Prostate gland (tissue), 2 donors: ENCODE results near the gene BMPER. TPM values are rescaled to one million over a fixed set of nuclear protein-coding genes. Genes with fewer than 3 reads are reported as not detected.

Experiments
- DNase-seq: peaks from one replicate; pipeline ENCODE4 v3.0.0-alpha.2; 2019; ENCODE audit warnings: low spot score
- H3K27ac ChIP-seq, 2 donors: fragments of 200-600 bp; sonication (generic); 2 replicates each; pipeline ENCODE4 v1.5.1; 2017 to 2019
- H3K27me3 ChIP-seq: fragments of 200-600 bp; sonication (generic); replicated peaks from 2 replicates; pipeline ENCODE4 v1.5.1; 2019; ENCODE audit not compliant: insufficient read depth
- H3K36me3 ChIP-seq, 2 donors: fragments of 200-600 bp; sonication (generic); 1 replicate in 1 of 2; 2 replicates in 1 of 2; pipeline versions ENCODE4 v1.5.1 to v1.8.1; 2017 to 2019
- H3K4me1 ChIP-seq: fragments of 200-600 bp; sonication (generic); replicated peaks from 2 replicates; pipeline ENCODE4 v1.5.1; 2019
- H3K4me3 ChIP-seq, 2 donors: fragments of 200-600 bp; sonication (generic); 2 replicates each; pipeline ENCODE4 v1.5.1; 2017 to 2019
- H3K9me3 ChIP-seq: fragments of 200-600 bp; sonication (generic); 2 replicates; pipeline ENCODE4 v1.5.1; 2017
- POLR2A ChIP-seq: fragments of 450-650 bp; IDR thresholded peaks from one replicate; pipeline ENCODE4 v1.6.1; 2016; ENCODE audit warnings: antibody characterized with exemption, mild to moderate bottlenecking
- POLR2AphosphoS5 ChIP-seq: sonication (generic); formaldehyde crosslinking; IDR thresholded peaks from one replicate; pipeline ENCODE4 v1.6.1; 2017; ENCODE audit warnings: antibody characterized with exemption
- WGBS: methylation state at CpG from one replicate; pipeline ENCODE4 v1.1.5; 2018; 5-methylcytosine and 5-hydroxymethylcytosine counted together
- intact Hi-C: fragments of 100-400 bp; cut with DNase I; formaldehyde crosslinking; loops from one replicate; pipeline ENCODE4 v1.14.2; 2022
- total RNA-seq, 2 donors: library from RNA; depleted of rRNA; stranded (reverse); fragments of >200 nt; gene quantifications; one replicate each; pipeline ENCODE4 v1.1.0, GENCODE V29; 2016
- TF ChIP-seq, protein P1 (sequence below), 4 experiments: fragments of 200-600 bp in 2 of 4; fragments of 450-650 bp in 2 of 4; sonication (generic) in 2 of 4; IDR thresholded peaks; 1 replicate in 3 of 4; 2 replicates in 1 of 4; pipeline ENCODE4 v1.5.1; 2016 to 2019; ENCODE audit warnings: antibody characterized with exemption in 4 of 4, mild to moderate bottlenecking in 2 of 4, moderate library complexity in 2 of 4

BMPER gene
- 1 to 10 TPM; 4.5 to 8.4 TPM for total RNA-seq

DNA sequence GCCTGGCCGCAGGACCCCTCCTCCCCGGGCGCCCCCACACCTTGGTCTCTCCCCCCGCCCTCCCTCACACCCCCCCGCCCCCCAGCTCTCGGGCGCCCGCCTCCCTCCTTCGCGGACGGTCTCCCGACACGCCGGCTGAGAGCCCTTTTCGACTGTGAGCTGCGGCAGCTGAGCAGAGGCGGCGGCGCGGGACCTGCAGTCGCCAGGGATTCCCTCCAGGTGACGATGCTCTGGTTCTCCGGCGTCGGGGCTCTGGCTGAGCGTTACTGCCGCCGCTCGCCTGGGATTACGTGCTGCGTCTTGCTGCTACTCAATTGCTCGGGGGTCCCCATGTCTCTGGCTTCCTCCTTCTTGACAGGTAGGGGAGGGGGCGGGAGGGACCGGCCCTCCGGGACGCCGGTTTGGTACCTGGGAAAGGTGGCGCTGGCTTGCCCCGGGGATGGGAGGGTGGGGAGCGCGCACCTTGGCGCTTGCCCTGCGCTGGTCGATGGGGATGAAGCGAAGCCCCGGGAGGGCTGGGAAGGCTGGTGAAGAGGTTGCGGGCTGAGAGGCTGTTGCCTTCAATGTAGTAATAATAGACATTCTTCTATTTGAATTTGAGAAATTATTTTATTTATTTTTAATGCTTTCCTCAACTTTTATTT, at the start of gene BMPER:
Gene BMPER, plus strand, starts transcription at position 151 of the 644 bp plus-strand sequence. Its CDS starts 75 bp downstream, at position 226.
- H3K4me3 ChIP-seq = peak within 1 kb of the TSS; percentile 45
- intact Hi-C loops = no loop called here
- H3K27ac ChIP-seq = peak within 1 kb of the TSS; percentile 50 to 71
- no peaks in the 10 kb centered on the region for H3K36me3 ChIP-seq
- no peaks in the 10 kb centered on the region for H3K9me3 ChIP-seq
- H3K4me1 ChIP-seq = no peaks in the 10 kb centered on the region
- TF ChIP-seq POLR2AphosphoS5 = no peak
- TF ChIP-seq, protein P1, sequence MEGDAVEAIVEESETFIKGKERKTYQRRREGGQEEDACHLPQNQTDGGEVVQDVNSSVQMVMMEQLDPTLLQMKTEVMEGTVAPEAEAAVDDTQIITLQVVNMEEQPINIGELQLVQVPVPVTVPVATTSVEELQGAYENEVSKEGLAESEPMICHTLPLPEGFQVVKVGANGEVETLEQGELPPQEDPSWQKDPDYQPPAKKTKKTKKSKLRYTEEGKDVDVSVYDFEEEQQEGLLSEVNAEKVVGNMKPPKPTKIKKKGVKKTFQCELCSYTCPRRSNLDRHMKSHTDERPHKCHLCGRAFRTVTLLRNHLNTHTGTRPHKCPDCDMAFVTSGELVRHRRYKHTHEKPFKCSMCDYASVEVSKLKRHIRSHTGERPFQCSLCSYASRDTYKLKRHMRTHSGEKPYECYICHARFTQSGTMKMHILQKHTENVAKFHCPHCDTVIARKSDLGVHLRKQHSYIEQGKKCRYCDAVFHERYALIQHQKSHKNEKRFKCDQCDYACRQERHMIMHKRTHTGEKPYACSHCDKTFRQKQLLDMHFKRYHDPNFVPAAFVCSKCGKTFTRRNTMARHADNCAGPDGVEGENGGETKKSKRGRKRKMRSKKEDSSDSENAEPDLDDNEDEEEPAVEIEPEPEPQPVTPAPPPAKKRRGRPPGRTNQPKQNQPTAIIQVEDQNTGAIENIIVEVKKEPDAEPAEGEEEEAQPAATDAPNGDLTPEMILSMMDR (IDR thresholded peaks at IDR 0.05) = no peak
- no peak for TF ChIP-seq POLR2A
- 5% methylated on average over 37 of the region's 47 CpGs for WGBS
- peak; percentile 42 for DNase-seq
- H3K27me3 ChIP-seq = peaks cover 4% of the 10 kb centered on the region

DNA sequence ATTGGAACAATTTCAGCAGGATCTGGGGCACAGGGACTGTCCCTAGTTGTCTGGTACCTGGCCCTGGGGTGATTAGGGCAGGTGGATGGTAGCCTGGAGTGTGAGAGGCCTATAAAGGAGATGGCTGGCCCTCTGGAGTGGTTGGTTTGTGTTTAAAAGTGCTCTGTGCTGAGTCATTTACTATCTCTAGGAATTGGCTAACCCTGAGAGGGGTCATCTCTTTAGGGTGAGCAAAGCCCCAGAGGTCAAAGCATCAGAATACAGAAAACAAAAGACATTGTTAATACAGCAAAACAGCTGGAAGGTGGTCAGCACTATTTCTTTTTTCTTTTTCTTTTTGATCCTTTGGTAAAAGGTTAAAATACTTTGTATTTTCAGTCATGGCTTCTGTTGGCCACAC, 43.4 kb upstream of the BMPER start:
- no peak overlapping the region for H3K4me3 ChIP-seq

DNA sequence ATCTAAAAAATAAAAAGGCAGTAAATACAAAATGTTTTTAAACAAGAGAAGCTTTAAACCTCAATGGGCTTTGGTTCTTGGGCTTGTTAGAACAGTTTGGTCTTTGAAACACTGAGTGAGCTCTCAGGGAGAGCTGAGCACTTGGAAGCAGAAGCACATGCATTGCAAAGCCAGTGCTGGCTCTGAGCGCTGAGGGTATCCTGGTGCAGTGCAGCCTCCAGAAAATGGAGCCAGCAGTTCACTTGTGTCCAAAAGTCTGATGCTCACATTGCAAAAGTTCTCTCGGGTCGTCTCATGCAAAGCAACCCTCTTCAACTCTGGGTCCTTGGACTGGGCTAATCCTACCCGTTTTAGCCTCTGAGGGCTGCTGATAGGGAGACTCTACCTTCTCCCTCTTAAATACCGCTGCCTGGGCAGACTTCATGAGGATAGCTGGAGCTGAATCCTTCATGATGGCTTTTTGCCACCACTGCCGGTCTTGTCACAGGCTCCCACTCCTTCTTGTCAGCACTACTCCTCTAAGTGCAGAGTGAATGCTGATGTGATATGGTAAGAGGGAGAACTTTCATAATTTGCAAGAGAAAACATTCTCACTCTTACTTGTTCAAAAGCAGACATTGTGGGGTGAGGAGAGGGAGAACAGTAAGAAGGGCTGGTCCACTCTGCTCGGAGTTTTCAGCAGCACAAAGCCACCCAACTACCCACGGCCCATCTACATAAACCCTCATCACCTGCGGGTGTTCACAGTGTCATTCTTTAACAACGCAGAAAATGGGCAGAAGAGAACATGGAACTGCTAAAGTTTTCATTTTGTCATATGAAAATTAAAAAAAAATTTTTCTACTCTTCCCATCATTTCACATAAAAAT, 42.2 kb upstream of the BMPER start:
- Histone ChIP-seq H3K9me3 (no peaks in the 10 kb centered on the region), H3K36me3 (no peaks in the 10 kb centered on the region), H3K4me3 (no peak overlapping the region), H3K27me3 (no peaks in the 10 kb centered on the region), H3K4me1 (no peaks in the 10 kb centered on the region), H3K27ac (no peak overlapping the region)
- TF ChIP-seq, protein P1 (IDR thresholded peaks at IDR 0.05) = no peak
- TF ChIP-seq POLR2A = no peak
- TF ChIP-seq POLR2AphosphoS5 = no peak
- intact Hi-C loops = no loop called here
- WGBS = 75% methylated on average over 10 of the region's 10 CpGs
- no peak for DNase-seq

More for the DNA sequence above, 43.4 kb upstream of the BMPER start:
- Histone ChIP-seq H3K4me1 (no peaks in the 10 kb centered on the region), H3K9me3 (no peaks in the 10 kb centered on the region), H3K36me3 (no peaks in the 10 kb centered on the region), H3K27me3 (no peaks in the 10 kb centered on the region), H3K27ac (no peak overlapping the region)
- TF ChIP-seq, protein P1 (IDR thresholded peaks at IDR 0.05) = no peak
- TF ChIP-seq POLR2A = no peak
- TF ChIP-seq POLR2AphosphoS5 = no peak
- no peak for DNase-seq
- intact Hi-C loops = no loop called here

DNA sequence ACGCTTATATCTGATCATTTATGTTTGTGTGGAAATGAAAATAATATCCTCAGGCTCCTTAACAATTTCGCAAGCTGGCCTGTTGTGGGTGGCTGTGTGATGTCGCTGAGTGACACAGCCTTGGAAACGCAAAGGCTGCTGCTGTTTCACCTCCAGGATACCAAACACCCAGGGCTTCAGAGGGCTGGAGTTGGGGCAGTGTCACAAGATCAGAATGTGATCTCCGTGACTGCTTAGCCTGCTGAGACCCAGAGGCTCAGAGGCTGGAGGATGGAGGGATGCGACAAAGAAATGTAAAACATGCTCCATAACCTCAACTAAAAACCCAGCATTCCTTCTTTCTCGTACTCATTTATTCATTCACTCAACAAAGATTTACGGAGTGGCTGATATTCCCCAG, 37.2 kb upstream of the BMPER start:
- Histone ChIP-seq H3K9me3 (no peaks in the 10 kb centered on the region), H3K4me1 (no peaks in the 10 kb centered on the region), H3K27ac (no peak overlapping the region), H3K27me3 (no peaks in the 10 kb centered on the region), H3K36me3 (no peaks in the 10 kb centered on the region), H3K4me3 (no peak overlapping the region)
- TF ChIP-seq POLR2A (no peak), POLR2AphosphoS5 (no peak)
- TF ChIP-seq, protein P1 (IDR thresholded peaks at IDR 0.05) = no peak
- intact Hi-C loops = no loop called here
- 91% methylated on average over 8 of the region's 8 CpGs for WGBS
- no peak for DNase-seq
